ENCODE data around the gene CCDC83.
"Not testable (repeated sequence)": the region's sequence is repeated elsewhere in the genome, so short reads cannot be mapped to it uniquely, and the experiment has no call there.

Gene CCDC83

DNA sequence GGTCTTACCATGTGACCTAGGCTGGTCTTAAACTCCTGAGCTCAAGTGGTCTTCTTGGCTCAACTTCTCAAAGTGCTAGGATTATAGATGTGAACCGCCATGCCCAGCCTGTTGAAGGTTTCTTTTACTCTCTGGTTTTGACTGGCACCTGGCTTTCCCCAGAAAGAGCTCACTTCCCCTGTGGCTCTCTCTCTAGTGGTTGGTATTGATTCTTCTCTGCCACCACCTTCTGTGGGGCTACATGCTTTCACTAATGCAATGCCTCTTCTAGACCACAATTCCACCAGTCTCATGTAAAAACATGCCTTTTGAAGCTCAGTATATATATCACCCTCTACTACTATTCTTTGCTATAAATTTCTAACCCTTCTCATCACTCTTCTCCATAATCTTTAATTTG is 67.2 kb downstream of the CCDC83 start:
- no peak for TF ChIP-seq GATA1 (IDR thresholded peaks at IDR 0.05; ENCODE audit: low read depth, low read length)
- no peak for TF ChIP-seq POLR2A (IDR thresholded peaks at IDR 0.05; ENCODE audit: low read length)
- DNase-seq = no peak

DNA sequence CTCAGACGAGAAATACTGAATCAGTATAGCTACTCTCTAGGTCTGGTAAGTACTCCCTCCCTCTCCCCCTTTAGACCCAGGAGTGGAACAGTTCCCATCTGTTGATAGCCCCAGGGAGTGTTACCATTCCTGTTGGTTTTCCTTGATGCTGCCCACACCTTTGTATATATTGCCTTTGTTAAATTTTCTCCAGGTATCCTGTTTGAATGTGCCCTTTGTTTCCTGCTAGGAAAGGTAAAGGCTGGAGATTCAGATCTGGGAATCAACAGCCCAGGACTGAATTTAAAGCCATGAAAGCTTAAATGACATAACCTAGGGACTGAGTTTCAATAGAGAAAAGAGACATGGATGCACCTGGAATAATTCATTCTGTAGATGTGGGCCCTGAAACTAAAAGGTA is 68.3 kb downstream of the CCDC83 start:
- no peak for TF ChIP-seq GATA1 (IDR thresholded peaks at IDR 0.05; ENCODE audit: low read depth, low read length)
- no peak for TF ChIP-seq POLR2A (IDR thresholded peaks at IDR 0.05; ENCODE audit: low read length)

DNA sequence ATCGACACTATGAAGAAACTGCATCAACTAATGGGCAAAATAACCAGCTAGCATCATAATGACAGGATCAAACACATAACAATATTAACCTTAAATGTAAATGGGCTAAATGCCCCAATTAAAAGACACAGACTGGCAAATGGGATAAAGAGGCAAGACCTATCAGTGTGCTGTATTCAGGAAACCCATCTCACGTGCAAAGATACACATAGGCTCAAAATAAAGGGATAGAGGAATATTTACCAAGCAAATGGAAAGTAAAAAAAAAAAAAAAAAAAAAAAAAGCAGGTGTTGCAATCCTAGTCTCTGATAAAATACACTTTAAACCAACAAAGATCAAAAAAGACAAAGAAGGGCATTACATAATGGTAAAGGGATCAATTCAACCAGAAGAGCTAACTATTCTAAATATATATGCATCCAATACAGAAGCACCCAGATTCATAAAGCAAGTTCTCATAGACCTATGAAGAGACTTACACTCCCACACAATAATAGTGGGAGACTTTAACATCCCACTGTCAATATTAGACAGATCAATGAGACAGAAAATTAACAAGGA is 71.6 kb downstream of the CCDC83 start:
- DNase-seq = not testable (repeated sequence)

More for the DNA sequence above, 68.3 kb downstream of the CCDC83 start:
- DNase-seq = no peak

DNA sequence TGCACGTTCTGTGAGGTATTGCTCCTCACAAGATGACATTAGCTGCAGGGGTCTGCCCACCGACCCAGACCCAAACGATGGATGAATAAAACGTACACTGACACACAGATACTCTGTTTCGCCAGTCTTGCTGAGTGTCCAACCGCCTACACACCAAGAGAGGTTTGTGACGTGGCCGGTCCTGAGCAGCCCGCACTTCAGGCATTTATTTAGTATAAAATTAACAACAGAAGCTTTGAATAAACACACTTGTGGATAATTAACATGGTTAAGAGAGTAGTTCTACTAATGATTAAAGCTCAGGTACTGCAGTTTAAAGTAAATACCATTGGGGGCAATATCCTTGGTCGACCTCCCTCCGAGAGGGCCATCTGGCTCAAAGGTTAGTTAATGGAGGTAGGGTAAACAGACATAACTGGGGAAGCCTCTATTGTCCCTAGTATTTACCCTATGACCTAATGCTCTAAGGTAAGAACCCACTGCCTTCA is 75.7 kb downstream of the CCDC83 start:
- TF ChIP-seq POLR2A (IDR thresholded peaks at IDR 0.05; ENCODE audit: low read length) (no peak), GATA1 (IDR thresholded peaks at IDR 0.05; ENCODE audit: low read depth, low read length) (no peak)
- no peak for DNase-seq

DNA sequence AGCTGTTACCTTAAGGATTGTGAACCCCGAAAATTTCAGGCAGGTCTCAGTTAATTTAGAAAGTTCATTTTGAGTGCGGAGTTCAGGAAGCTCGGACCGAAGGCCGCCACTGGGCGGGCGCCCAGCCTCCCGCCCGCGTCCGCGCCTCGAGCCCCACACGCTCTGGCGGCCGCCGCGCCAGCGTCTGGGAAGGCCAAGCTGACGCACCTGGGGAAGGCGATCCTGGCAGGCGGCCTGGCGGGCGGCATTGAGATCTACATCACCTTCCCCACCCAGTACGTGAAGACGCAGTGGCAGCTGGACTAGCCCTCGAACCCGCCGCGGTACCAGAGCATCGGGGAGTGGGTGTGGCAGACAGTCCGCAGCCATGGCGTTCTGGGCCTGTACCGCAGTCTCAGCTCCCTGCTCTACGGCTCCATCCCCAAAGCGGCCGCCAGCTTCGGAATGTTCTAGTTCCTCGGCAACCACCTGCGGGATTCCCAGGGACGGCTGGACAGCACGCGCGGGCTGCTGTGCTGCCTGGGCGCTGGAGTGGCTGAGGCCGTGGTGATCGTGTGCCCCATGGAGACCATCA is 79.5 kb downstream of the CCDC83 start:
- no peak for DNase-seq
- TF ChIP-seq POLR2A (IDR thresholded peaks at IDR 0.05; ENCODE audit: low read length) = no peak
- TF ChIP-seq GATA1 (IDR thresholded peaks at IDR 0.05; ENCODE audit: low read depth, low read length) = no peak

DNA sequence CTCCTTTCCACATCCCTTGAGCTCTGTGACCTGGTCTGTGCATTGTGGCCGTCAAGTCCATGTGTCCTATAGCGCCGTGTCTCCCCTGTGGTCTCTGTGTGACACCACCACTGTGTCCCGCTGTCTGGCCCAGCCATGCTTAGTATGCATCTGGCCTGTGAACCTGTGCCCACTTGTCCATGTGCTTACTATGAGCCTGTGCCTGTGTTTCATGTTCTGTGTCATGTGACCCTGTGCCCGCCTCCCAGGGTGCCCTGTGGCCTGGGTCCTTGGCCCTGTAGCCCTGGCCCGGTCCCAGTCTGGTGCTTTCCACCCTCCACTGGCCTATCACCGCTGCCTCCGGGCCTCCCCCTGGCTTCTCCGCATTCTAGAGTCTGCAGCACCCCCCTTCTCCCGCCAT is 80.6 kb downstream of the CCDC83 start:
- TF ChIP-seq POLR2A (IDR thresholded peaks at IDR 0.05; ENCODE audit: low read length) (no peak), GATA1 (IDR thresholded peaks at IDR 0.05; ENCODE audit: low read depth, low read length) (no peak)

DNA sequence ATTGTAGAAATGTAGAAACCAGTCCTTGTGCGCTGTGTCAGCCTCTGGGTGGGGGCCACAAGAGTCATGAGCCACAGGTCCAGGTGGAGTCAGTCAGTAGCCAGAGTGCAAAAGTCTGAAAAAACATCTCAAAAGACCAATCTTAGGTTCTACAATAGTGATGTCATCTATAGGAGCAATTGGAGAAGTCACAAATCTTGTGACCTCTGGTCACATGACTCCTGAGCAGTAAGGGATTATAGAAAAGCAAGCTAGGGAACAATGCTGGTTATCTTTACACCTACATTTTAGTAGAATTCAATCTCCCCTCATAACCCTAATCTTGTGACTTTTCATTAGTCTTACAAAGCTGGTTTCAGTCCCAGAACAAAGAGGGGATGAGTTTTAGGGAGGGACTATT is 82.7 kb downstream of the CCDC83 start:
- no peak for DNase-seq
- TF ChIP-seq POLR2A (IDR thresholded peaks at IDR 0.05; ENCODE audit: low read length) (no peak), GATA1 (IDR thresholded peaks at IDR 0.05; ENCODE audit: low read depth, low read length) (no peak)

More for the DNA sequence above, 80.6 kb downstream of the CCDC83 start:
- no peak for DNase-seq

DNA sequence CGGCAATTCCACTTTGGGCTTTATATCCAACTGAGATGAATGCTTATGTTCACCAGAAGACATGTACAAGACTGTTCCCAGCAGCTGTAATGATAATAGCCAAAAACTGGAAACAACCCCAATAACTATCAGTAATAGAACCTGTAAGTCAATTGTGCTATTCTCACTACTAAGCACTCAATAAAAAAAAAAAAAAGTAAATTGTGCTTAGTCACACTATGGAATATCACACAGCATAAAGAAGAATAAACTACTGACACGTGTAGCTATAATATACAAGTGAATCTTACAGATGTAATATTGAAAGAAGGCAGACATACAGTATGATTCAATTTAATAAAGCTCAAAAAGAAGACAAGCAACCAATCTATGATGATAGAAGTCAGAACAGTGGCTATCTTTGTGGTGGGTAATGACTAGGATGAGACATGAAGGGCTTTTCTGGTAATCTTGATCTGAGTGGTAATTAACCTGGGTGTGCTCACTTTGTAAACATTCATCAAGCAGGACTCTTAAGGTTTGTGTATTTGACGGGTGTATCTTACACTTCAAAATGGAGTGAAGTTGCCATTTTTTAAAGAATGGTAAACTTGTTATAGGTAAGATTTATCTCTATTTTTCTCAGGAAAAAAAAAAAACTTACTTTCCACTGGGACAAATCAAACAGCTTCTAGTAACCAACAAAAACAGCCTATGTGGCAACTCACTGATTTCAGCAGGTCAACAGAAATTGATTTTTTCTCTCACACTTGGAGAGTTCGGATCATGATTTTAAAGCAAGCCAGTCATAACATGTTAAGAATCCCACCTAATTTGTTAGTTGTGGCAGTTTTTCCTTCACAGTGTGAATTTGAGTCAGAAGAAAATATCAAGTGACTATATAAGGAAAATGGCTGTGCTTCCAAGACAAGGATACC is 84.2 kb downstream of the CCDC83 start:
- DNase-seq = peak in 1 of 2 experiments; percentile 34
- TF ChIP-seq GATA1 (IDR thresholded peaks at IDR 0.05; ENCODE audit: low read depth, low read length) = no peak
- no peak for TF ChIP-seq POLR2A (IDR thresholded peaks at IDR 0.05; ENCODE audit: low read length)

DNA sequence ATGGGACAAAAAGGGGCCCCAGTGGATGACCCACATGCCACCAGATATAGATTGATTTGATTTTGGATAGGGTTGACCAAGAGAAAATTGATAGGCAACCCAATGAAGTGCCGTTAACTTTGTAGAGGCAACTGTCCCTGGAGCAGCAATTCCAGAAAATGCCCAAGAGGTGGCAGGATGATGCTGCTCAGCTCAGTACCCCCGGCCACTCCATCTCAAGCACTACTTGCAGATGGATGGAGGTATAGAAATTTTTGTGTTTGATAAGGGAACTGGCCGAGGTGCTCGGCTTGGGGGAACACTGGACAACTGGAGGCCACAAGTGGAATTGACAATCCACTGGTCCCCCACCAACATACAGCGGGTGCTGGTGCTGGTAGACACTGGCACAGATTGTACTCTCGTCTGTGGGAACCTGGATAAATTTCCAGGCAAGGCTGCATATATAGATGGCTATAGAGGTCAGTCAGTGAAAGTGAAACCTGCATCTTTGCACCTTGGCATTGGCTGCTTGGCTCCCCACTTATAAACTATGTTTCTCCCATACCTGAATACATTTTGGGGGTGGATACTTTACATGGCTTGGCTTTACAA is 86.3 kb downstream of the CCDC83 start:
- peak; percentile 68 to 76 for DNase-seq
- no peak for TF ChIP-seq GATA1 (IDR thresholded peaks at IDR 0.05; ENCODE audit: low read depth, low read length)

DNA sequence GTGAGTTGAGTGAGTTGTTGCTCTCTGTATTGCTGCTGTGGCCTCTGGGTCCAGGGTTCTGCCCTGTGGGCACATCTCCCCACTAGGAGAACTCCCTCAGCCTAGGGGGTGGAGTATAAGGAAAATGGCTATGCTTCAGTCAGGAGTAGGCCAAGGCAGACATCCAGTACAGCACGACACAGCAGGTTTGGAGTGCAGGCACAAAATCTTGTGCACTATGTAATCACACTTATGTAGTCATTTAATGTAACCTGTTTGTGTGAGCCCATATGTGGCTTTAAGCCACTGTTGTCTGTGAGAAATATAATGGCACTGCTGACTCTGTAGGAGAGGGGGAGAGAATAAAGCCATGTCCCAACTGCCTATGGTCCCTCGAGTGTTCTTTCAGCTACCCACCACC is 90.1 kb downstream of the CCDC83 start:
- no peak for TF ChIP-seq GATA1 (IDR thresholded peaks at IDR 0.05; ENCODE audit: low read depth, low read length)
- TF ChIP-seq POLR2A (IDR thresholded peaks at IDR 0.05; ENCODE audit: low read length) = no peak
- DNase-seq = peak in 1 of 2 experiments; percentile 32

DNA sequence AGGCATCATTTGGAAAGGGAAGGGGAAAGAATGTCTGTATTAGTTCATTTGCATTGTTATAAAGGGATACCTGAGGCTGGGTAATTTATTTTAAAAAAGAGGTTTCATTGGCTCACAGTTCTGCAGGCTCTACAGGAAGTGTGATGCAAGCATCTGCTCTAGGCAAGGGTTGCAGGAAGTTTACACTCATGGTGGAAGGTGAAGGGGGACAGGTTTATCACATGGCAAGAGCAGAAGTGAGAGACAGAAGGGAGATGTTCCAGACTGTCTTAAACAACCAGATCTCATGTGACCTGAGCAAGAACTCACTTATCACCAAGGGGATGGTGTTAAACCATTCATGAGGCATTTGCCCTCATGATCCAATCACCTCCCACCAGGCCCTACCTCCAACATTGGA is 90.6 kb downstream of the CCDC83 start:
- no peak for DNase-seq
- TF ChIP-seq POLR2A (IDR thresholded peaks at IDR 0.05; ENCODE audit: low read length) (no peak), GATA1 (IDR thresholded peaks at IDR 0.05; ENCODE audit: low read depth, low read length) (no peak)

DNA sequence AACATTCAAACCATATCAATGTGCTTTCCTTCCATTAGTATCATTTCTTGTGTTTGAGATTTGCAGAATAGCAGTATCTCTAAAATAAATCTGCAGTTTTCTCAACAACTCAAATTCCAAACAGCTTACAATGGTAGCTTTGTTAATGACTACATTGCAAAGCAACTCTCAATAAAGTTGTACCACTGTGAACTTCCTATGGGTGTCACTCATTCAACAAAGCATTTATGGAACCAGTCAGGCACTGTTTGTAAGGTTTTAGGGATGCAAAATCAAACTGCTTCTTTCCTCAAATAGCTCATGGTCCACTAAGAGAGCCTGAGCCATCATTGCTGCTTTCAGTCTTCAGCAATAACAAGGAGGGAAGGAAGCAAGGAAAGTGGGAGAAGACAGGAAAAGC is 91.0 kb downstream of the CCDC83 start:
- no peak for TF ChIP-seq GATA1 (IDR thresholded peaks at IDR 0.05; ENCODE audit: low read depth, low read length)
- no peak for TF ChIP-seq POLR2A (IDR thresholded peaks at IDR 0.05; ENCODE audit: low read length)
- DNase-seq = no peak

DNA sequence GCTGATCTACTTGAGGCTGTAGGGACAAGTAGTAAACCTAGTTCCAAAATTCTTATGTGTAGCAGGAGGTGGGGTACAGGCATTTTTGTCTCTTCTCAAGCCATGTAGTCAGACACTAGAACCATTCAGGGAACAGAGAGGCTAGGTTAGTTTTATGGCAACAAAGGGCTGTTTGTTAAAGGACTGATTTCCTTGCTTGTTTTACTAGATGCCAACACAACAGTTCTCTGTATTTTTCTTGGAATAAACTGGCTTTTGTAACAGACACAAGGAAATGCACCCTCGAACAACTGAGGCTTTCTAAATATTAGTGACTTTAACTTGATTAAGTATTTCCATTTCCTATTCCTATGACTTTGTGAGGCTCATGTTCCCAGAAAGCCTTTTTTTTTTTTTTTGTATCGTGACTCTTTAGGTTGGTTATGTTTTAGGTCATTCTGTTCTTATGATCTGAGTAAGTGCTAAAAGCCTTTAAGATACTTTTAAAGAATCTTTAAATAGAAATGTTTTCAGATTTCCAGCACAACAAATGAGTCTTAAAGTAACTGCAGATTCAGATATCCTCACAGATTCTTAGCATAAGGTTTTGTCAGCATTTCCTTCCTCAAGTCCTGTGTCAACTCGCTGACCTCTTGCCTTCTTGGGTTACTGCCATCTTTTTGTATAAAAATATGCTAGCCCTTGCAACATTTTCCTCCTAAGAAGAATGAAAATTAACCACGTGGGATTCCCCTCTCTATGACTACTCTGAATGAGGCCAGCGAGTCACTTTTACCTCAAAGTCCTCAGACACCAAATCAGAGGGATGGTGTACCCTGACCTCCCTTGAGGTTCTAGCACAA is 92.5 kb downstream of the CCDC83 start:
- TF ChIP-seq POLR2A (IDR thresholded peaks at IDR 0.05; ENCODE audit: low read length) = no peak
- no peak for TF ChIP-seq GATA1 (IDR thresholded peaks at IDR 0.05; ENCODE audit: low read depth, low read length)
- DNase-seq = no peak

Data from erythroblast (primary cell).